CD4-positive, alpha-beta T cell treated with Interleukin-4 for 1 hour (primary cell): ENCODE measurements around the gene ROGDI.
"Not testable (repeated sequence)": the region's sequence is repeated elsewhere in the genome, so short reads cannot be mapped to it uniquely, and the experiment has no call there.

ENCODE experiments used
- DNase-seq, 2 donors: peaks; one replicate each; pipeline ENCODE4 v3.0.0-alpha.2; 2020 to 2022

ROGDI gene

GRCh38 chr16:4790261-4790660 is 12.2 kb downstream of the ROGDI start:
- no peak for DNase-seq

DNA sequence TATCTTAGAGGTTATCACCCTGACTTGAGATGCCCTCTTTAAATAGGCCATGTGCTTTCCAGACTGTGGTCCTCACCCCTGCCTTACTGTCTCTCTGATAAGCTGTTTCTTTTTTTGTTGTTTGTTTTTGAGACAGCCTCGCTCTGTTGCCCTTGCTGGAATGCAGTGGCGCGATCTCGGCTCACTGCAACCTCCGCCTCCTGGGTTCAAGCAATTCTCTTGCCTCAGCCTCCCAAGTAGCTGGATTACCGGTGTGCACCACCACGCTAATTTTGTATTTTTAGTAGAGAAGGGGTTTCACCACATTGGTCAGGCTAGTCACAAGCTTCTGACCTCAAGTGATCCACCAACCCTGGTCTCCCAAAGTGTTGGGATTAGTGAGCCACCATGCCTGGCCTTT is 13.5 kb downstream of the ROGDI start:
- no peak for DNase-seq

DNA sequence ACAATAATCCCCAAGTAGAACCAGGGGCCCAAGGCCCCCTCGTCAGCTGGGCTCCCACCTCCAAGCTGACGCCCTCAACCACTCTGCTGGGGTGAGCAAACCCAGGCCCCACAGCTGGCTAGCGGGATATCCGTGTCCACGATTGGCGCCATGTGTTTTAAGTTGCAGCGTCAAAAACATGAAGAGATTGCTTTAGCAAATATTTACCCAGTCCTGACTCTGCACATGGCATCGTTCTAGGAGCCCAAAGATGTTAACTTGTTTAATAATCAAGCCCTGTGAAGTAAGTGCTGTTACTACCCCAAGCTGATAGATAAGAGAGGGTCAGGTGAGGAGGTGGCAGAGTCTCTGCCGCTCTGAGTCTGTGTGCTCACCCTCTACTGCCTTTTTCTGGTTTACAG is 13.9 kb downstream of the ROGDI start:
- no peak for DNase-seq

GRCh38 chr16:4787627-4788482 is 14.6 kb downstream of the ROGDI start, which contains the start of gene SEPTIN12:
Gene SEPTIN12, minus strand, starts transcription at chr16:4788345. Its CDS starts 700 bp downstream, at chr16:4787645.
- no peak for DNase-seq

DNA sequence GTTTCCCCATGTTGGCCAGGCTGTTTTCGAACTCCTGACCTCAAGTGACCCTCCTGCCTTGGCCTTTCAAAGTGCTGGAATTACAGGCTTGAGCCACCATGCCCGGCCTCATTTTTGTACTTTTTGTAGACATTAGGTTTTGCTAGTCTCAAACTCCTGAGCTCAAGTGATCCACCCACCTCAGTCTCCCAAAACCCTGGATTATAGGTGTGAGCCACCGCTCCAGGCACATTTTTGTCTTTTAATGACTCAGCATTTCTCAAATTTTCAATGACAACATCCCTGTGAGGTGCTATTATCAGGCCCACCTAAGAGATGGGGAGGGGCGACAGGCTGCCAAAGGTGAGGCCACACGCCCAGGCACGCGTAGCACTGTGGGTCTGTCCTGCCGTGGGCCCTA is 15.4 kb downstream of the ROGDI start:
- DNase-seq: no peak

- no peak for DNase-seq
Measured at GRCh38 chr16:4785758-4786433, 16.5 kb downstream of the ROGDI start.

GRCh38 chr16:4784444-4784987 is 17.9 kb downstream of the ROGDI start:
- DNase-seq: not testable (repeated sequence)

GRCh38 chr16:4783951-4784336 is 18.5 kb downstream of the ROGDI start:
- DNase-seq: no peak

GRCh38 chr16:4783251-4783950 is 19.0 kb downstream of the ROGDI start:
- no peak for DNase-seq

DNA sequence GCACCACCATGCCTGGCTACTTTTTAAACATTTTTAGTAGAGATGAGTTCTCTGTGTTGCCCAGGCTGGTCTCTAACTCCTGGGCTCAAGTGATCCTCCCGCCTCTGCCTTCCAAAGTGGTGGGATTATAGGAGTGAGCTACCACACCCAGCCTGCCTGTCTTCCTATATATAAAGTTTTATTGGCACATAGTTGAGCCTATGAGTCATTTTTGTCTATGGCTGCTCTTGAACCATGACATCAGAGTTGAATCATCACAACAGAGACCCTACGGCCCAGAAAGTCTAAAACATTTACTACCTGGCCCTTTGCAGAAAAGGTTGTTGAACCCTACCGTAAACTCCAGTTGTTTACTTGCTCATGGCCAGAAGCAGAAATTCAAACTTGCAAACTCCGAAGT is 22.2 kb downstream of the ROGDI start:
- DNase-seq: no peak

DNA sequence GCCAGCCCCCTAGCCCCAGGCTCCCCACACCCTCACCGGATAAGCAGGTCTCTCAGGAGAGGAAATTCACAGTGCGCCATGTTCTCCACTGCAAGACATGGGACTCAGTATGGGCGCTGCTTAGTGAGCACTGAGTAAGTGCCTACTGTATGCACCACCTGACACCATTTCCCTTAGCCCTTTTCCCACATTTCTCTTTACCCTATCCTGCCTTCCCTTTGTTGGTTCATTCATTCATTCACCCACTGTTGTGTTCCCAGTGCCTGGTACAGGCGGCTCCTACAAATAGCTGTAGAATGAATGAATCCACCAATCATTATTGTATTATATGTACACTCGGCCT is 24.4 kb downstream of the ROGDI start:
- no peak for DNase-seq

DNA sequence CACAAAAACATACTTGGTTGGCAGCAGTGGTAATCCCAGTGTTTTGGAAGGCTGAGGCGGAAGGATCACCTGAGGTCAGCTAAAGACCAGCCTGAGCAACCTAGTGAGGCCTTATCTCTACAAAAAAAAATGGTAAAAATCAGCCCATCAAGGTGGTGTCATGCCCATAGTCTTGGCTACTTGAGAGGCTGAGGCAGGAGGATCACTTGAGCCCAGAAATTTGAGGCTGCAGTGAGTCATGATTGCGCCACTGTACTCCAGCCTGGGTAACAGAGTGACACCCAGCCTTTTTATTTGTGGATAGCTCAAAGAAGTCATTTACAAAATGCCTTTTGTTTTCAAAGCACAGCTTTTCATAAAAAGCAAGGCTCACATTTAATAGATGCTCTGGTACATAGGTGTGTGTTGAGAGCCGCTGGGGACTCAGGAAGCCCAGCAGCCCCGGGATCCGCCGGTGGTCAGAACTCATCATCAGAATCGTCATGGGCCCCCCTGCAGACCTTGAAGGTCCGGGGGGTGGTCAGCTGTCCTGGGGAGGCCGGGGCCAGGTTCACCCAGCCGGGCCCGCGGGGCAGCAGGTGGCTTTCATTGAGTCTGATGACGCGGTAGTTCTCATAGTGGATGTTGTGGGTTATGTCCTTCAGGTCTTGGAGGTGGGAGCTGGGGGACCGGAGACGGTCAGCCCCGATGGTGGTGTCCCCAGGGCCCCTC is 24.9 kb downstream of the ROGDI start:
- no peak for DNase-seq

DNA sequence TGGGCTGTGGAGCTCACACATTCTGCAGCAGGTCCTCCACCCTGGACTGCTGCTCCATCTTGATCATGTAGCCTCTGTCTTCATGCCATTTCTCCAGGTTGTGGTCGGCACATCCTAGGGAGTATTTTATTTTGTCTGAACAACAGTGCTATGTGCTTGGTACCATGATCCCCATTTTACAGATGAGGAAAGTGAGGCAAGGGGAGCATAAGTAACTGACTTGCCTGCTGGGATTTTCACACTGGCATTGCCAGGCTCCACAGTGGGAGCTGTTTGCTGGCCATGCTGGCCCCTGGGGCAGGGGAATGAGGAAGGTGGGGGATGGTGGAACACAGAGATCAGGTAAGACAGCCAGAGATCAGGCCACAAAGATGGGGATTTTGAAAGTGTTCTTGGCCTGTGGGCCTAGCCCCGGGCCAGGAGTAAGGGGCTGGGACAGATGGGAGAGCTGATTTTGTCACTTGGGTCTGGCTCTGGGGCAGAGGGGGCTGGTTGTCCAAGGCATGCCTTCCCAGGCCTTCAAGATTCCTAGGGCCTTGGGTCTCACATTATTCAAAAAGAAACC is 26.2 kb downstream of the ROGDI start:
- no peak for DNase-seq

GRCh38 chr16:4775005-4775404 is 27.4 kb downstream of the ROGDI start:
- no peak for DNase-seq

DNA sequence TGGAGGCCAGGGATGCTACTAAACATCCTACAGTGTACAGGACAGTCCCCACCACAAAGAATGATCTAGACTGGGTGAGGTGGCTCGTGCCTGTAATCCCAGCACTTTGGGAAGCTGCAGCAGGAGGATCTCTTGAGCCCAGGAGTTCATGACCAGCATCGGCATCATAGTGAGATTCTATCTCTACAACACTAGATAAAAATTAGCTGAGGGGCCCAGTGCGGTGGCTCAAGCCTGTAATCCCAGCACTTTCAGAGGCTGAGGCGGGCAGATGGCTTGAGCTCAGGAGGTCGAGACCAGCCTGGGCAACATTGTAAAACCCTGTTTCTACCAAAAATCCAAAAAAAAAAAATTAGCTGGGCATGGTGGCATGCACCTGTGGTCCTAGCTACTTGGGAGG is 30.1 kb downstream of the ROGDI start:
- DNase-seq: no peak

DNA sequence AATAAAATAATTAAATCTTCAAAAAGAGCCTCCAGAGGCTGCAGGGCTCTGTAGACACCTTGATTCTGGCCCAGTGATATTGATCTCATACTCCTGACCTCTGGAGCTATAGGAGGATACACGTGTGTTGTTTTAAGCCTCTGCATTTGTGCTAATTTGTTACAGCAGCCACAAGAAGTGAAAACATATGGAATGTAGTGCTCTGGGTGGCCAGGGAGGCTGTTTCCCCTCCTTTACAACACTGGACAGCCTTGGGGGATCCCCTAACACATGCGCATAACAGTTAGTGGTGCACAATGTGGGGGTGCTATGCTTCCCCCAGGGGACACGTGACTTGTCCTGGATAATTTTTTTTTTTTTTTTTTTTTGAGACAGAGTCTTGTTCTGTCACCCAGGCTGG is 30.8 kb downstream of the ROGDI start:
- DNase-seq: no peak

DNA sequence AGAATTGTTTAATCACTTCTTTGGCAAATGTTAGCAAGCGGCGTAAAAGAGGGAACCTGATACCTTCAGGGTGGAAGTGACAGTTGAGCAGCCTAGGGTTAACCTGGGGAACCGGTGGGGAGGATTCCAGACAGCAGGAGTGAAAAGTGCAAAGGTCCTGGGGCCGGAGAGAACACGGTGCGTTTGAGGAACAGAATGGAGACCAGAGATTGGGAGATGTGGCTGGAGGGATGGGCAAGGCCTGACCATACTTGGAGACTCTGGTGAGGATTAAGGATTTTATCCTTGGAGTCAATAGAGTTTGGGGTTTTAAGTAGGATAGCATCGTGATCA is 33.2 kb downstream of the ROGDI start:
- DNase-seq: no peak

- DNase-seq: peak; percentile 88 to 91
Measured at GRCh38 chr16:4768549-4769305, 33.7 kb downstream of the ROGDI start.

- DNase-seq: no peak
Measured at GRCh38 chr16:4767872-4768548, 34.4 kb downstream of the ROGDI start.

DNA sequence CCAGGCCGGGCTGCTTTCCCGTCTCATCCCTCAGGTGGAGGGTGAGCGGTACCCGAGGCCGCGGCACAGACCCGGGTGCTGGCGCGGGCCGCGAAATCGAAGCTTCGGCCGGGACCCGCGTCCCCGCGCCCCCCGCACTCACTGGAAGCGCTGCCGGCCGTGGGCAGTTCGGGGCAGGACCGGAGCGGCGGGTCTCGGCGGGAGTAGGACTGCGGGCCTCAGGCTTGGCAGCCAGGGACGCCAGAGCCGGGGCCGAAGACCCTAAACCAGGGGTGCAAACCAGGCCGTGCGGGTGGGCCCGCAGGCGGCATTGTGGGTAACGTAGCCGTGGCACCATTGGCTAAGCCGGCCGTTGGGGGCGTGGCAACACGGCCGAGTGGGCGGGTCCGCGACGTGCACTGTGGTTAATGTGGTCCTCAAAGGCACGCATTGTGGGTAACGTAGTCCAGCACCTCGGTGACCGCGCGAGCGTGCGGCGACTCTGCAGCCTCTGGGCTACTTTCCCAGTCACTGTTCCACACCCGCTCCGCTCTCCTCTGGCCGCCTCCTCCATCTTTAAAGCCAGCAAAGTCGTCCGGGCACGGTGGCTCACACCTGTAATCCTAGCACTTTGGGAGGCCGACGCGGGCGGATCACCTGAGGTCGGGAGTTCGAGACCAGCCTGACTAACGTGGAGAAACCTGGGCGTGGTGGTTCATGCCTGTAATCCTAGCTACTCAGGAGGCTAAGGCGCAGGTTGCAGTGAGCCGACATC is 35.4 kb downstream of the ROGDI start, which contains the start of gene ZNF500:
TSS of gene ZNF500 (minus strand) at position 288 of the 754 bp plus-strand sequence. CDS start 1,184 bp downstream, outside the sequence.
- DNase-seq: peak; percentile 96 to 97
